ENCODE measurements around the gene MLX. TPM values are rescaled to one million over a fixed set of nuclear protein-coding genes. Genes with fewer than 3 reads are reported as not detected.
"Not testable (repeated sequence)": the region's sequence is repeated elsewhere in the genome, so short reads cannot be mapped to it uniquely, and the experiment has no call there.

MLX gene
- total and polyA plus RNA-seq, 2 experiments from 2014 or later = 30.8 to 37.0 TPM

GRCh38 chr17:42553161-42553818 is 13.6 kb upstream of the MLX start:
- Histone ChIP-seq H3F3A (ENCODE audit: insufficient read depth) (no peaks in the 10 kb centered on the region), H3K4me2 (ENCODE audit: unreplicated experiment) (no peak overlapping the region), H3K9ac (no peak overlapping the region), H3K36me3 (ENCODE audit: low read depth) (no peaks in the 10 kb centered on the region), H3K9me3 (ENCODE audit: low read depth) (no peaks in the 10 kb centered on the region), H3K27ac (no peak overlapping the region), H3K4me3 (peak overlapping the region; percentile 86), H4K20me1 (ENCODE audit: insufficient read depth) (no peaks in the 10 kb centered on the region), H3K27me3 (replicated peaks; ENCODE audit: insufficient read depth) (no peaks in the 10 kb centered on the region), H3K79me2 (ENCODE audit: insufficient read depth) (peaks cover 29% of the 10 kb centered on the region), H3K9me2 (ENCODE audit: insufficient read depth) (no peaks in the 10 kb centered on the region), H3K4me1 (ENCODE audit: insufficient read depth) (0 out of 2 replicates have a peak, but pooled peaks cover 7% of the 10 kb centered on the region), H2AFZ (no peak overlapping the region)
- TF ChIP-seq EZH2phosphoT487 (IDR thresholded peaks at IDR 0.05; ENCODE audit: insufficient read depth, low read depth) = no peak
- in situ Hi-C loops (cut with MboI) = no loop called here
- DNase-seq = no peak
- 79% methylated on average over 37 to 45 of the region's 45 CpGs for WGBS, 2 experiments (ENCODE audit: low coverage in 1 of 2, low lambda C conversion rate in 2 of 2, missing lambda C conversion rate in 2 of 2)

DNA sequence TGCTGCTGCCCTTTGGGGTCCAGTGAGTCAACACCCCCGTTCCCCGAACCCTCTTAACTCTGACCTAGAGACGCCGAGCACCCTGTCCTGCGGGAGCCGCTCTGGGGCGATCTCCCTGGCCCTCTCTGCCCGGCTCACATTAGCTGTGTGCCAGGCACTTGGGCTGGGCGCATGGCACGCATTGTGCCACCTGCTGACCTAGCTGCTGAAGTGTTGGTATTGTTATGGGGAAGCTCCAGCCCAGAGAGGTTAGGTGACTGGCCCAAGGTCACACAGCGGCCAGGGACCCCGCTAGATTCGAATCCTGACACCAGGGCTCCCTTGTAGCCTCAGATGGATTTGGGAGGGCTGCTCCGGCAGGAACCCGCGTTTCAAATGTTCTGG is 13.0 kb upstream of the MLX start:
- Histone ChIP-seq H3K27ac (no peak overlapping the region), H3K4me1 (ENCODE audit: insufficient read depth) (0 out of 2 replicates have a peak, but pooled peaks cover 7% of the 10 kb centered on the region), H3F3A (ENCODE audit: insufficient read depth) (no peaks in the 10 kb centered on the region), H3K9me3 (ENCODE audit: low read depth) (no peaks in the 10 kb centered on the region), H3K36me3 (ENCODE audit: low read depth) (no peaks in the 10 kb centered on the region), H3K27me3 (replicated peaks; ENCODE audit: insufficient read depth) (no peaks in the 10 kb centered on the region), H3K79me2 (ENCODE audit: insufficient read depth) (peaks cover 29% of the 10 kb centered on the region), H3K9me2 (ENCODE audit: insufficient read depth) (no peaks in the 10 kb centered on the region), H3K4me2 (ENCODE audit: unreplicated experiment) (peak overlapping the region; percentile 91), H3K4me3 (peak overlapping the region; percentile 86), H3K9ac (peak overlapping the region; percentile 91), H4K20me1 (ENCODE audit: insufficient read depth) (no peaks in the 10 kb centered on the region), H2AFZ (peak overlapping the region; percentile 85)
- TF ChIP-seq EZH2phosphoT487 (IDR thresholded peaks at IDR 0.05; ENCODE audit: insufficient read depth, low read depth) (no peak), EZH2 (IDR thresholded peaks at IDR 0.05; ENCODE audit: insufficient read depth, poor library complexity, severe bottlenecking) (no peak)
- in situ Hi-C loops (cut with MboI) = no loop called here
- DNase-seq = peak; percentile 42
- WGBS, 2 experiments (ENCODE audit: low coverage in 1 of 2, low lambda C conversion rate in 2 of 2, missing lambda C conversion rate in 2 of 2) = 44% methylated on average over 16 of the region's 16 CpGs

- DNase-seq = peak; percentile 83
- Histone ChIP-seq H4K20me1 (ENCODE audit: insufficient read depth) (no peaks in the 10 kb centered on the region), H3K4me1 (ENCODE audit: insufficient read depth) (0 out of 2 replicates have a peak, but pooled peaks cover 7% of the 10 kb centered on the region), H3K27me3 (replicated peaks; ENCODE audit: insufficient read depth) (no peaks in the 10 kb centered on the region), H3F3A (ENCODE audit: insufficient read depth) (no peaks in the 10 kb centered on the region), H3K4me3 (peak overlapping the region; percentile 86), H3K9ac (peak overlapping the region; percentile 91), H3K36me3 (ENCODE audit: low read depth) (no peaks in the 10 kb centered on the region), H3K9me3 (ENCODE audit: low read depth) (no peaks in the 10 kb centered on the region), H3K4me2 (ENCODE audit: unreplicated experiment) (peak overlapping the region; percentile 91), H3K9me2 (ENCODE audit: insufficient read depth) (no peaks in the 10 kb centered on the region), H2AFZ (peak overlapping the region; percentile 85), H3K27ac (peak overlapping the region; percentile 43), H3K79me2 (ENCODE audit: insufficient read depth) (peaks cover 29% of the 10 kb centered on the region)
- WGBS, 2 experiments (ENCODE audit: low coverage in 1 of 2, low lambda C conversion rate in 2 of 2, missing lambda C conversion rate in 2 of 2) = 3% methylated on average over 61 to 63 of the region's 82 CpGs
- in situ Hi-C loops (cut with MboI) = no loop called here
- TF ChIP-seq EZH2 (IDR thresholded peaks at IDR 0.05; ENCODE audit: insufficient read depth, poor library complexity, severe bottlenecking) = no peak
- TF ChIP-seq EZH2phosphoT487 (IDR thresholded peaks at IDR 0.05; ENCODE audit: insufficient read depth, low read depth) = no peak
These were observed 12.4 kb upstream of the MLX start for GRCh38 chr17:42554250-42555121.

DNA sequence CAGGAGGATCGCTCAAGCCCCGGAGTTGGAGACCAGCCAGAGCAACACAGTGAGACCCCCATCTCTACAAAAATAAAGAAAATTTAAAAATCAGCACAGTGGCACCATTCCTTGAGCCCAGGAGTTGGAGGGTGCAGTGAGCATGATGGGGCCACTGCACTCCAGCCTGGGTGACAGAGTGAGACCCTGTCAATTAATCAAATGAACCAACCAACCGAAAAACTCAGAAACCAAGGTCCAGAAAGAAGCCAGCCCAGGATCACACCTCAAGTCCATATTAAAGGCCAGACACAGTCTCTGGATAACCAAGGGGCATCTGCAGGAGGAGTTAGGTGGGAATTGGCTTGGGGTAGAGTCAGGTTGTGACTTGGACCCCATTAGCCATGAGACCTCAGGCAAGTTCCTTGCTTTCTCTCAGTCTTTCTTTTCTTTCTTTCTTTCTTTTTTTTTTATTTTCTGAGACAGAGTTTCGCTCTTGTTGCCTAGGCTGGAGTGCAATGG is 11.7 kb upstream of the MLX start:
- H3K9me3 ChIP-seq (ENCODE audit: low read depth) = no peaks in the 10 kb centered on the region
- peaks cover 29% of the 10 kb centered on the region for H3K79me2 ChIP-seq (ENCODE audit: insufficient read depth)
- TF ChIP-seq EZH2 (IDR thresholded peaks at IDR 0.05; ENCODE audit: insufficient read depth, poor library complexity, severe bottlenecking) = no peak
- H3K4me3 ChIP-seq = peak overlapping the region; percentile 86
- DNase-seq = no peak
- H3F3A ChIP-seq (ENCODE audit: insufficient read depth) = peaks cover 6% of the 10 kb centered on the region; the same call in 1 of the 2 replicates
- 0 out of 2 replicates have a peak, but pooled peaks cover 7% of the 10 kb centered on the region for H3K4me1 ChIP-seq (ENCODE audit: insufficient read depth)
- no peaks in the 10 kb centered on the region for H3K27me3 ChIP-seq (replicated peaks; ENCODE audit: insufficient read depth)
- H3K9me2 ChIP-seq (ENCODE audit: insufficient read depth) = no peaks in the 10 kb centered on the region
- H3K36me3 ChIP-seq (ENCODE audit: low read depth) = no peaks in the 10 kb centered on the region
- H4K20me1 ChIP-seq (ENCODE audit: insufficient read depth) = no peaks in the 10 kb centered on the region
- peak overlapping the region; percentile 85 for H2AFZ ChIP-seq
- 26 to 27% methylated on average over 4 of the region's 4 CpGs for WGBS, 2 experiments (ENCODE audit: low coverage in 1 of 2, low lambda C conversion rate in 2 of 2, missing lambda C conversion rate in 2 of 2)
- H3K27ac ChIP-seq = peak overlapping the region; percentile 43
- H3K9ac ChIP-seq = peak overlapping the region; percentile 91
- in situ Hi-C loops (cut with MboI) = no loop called here
- peak overlapping the region; percentile 91 for H3K4me2 ChIP-seq (ENCODE audit: unreplicated experiment)

- H2AFZ ChIP-seq; in situ Hi-C loops (cut with MboI); H3K27me3 ChIP-seq (replicated peaks; ENCODE audit: insufficient read depth); H3K4me3 ChIP-seq; H3K9me3 ChIP-seq (ENCODE audit: low read depth); H3K9me2 ChIP-seq (ENCODE audit: insufficient read depth); H4K20me1 ChIP-seq (ENCODE audit: insufficient read depth); H3K9ac ChIP-seq; H3K4me1 ChIP-seq (ENCODE audit: insufficient read depth); H3K27ac ChIP-seq; H3K36me3 ChIP-seq (ENCODE audit: low read depth): not testable (repeated sequence)
- Histone ChIP-seq H3F3A (ENCODE audit: insufficient read depth) (peaks cover 12% of the 10 kb centered on the region; the same call in 1 of the 2 replicates), H3K79me2 (ENCODE audit: insufficient read depth) (peaks cover 27% of the 10 kb centered on the region), H3K4me2 (ENCODE audit: unreplicated experiment) (peak overlapping the region; percentile 91)
- DNase-seq = peak; percentile 34
- WGBS, 2 experiments (ENCODE audit: low coverage in 1 of 2, low lambda C conversion rate in 2 of 2, missing lambda C conversion rate in 2 of 2) = 45 to 54% methylated on average over 4 to 5 of the region's 5 CpGs
These were observed 10.8 kb upstream of the MLX start for GRCh38 chr17:42555961-42556617.
